Measurements from ENCODE around the gene GPC5. TPM values are rescaled to one million over a fixed set of nuclear protein-coding genes. Genes with fewer than 3 reads are reported as not detected.

GPC5 gene
- total and polyA plus RNA-seq, 2 of the 13 experiments (the other 11 are each of a cell fraction or from before 2014, with no cell fraction given), result 0.02 to 0.07 TPM

- no peaks in the 10 kb centered on the region for H3K4me1 ChIP-seq (ENCODE audit: insufficient read depth, low read length)
- no peaks in the 10 kb centered on the region for H3K27me3 ChIP-seq (ENCODE audit: control insufficient read depth in 1 of 2, insufficient read depth in 2 of 2, low read length in 2 of 2)
- TF ChIP-seq ZNF562 (CRISPR knock-in tag; IDR thresholded peaks at IDR 0.05; ENCODE audit: borderline replicate concordance), result no peak
- TF ChIP-seq KDM5B (CRISPR knock-in tag; IDR thresholded peaks at IDR 0.05; ENCODE audit: borderline replicate concordance), result no peak
- H3K27ac ChIP-seq (ENCODE audit: extremely low read length, insufficient read depth, low read length), result no peak overlapping the region
- no peak overlapping the region for H2AFZ ChIP-seq (ENCODE audit: low read length)
- intact Hi-C loops (cut with micrococcal nuclease; ENCODE audit: unreplicated experiment), result no loop called here
- no peaks in the 10 kb centered on the region for H3K36me3 ChIP-seq (replicated peaks in 1 of 2; ENCODE audit: control insufficient read depth in 1 of 2, insufficient read depth in 2 of 2, low read length in 2 of 2)
- DNase-seq (ENCODE audit: low spot score) (no peak), FAIRE-seq (no peak), ATAC-seq (no peak)
- ChIA-PET POLR2A (no interaction called here), CTCF (ENCODE audit: low intra/inter-chr PET ratio, low total read pairs) (no interaction called here)
- 6% methylated on average over 2 of the region's 2 CpGs for WGBS (ENCODE audit: low lambda C conversion rate)
- in situ Hi-C loops (cut with HindIII; ENCODE audit: extremely low pct_ligation_motif_present, low pct_unique_long_range_greater_than_20kb), result no loop called here
- H4K20me1 ChIP-seq (ENCODE audit: insufficient read depth, low read length), result no peaks in the 10 kb centered on the region
- no peak overlapping the region for H3K9ac ChIP-seq (ENCODE audit: insufficient read depth, low read depth, low read length)
- no peaks in the 10 kb centered on the region for H3K9me3 ChIP-seq (ENCODE audit: low read length)
- no peaks in the 10 kb centered on the region for H3K79me2 ChIP-seq (ENCODE audit: insufficient read depth, low read length)
- no peak overlapping the region for H3K4me3 ChIP-seq (replicated peaks in 1 of 3; ENCODE audit: insufficient read depth in 1 of 3, low read depth in 2 of 3, low read length in 3 of 3)
- H3K4me2 ChIP-seq (ENCODE audit: low read depth, low read length), result no peak overlapping the region
- no TSS peak for BruUV-seq (replicated peaks)
Measured at GRCh38 chr13:91596842-91597241, 198.4 kb downstream of the GPC5 start.

- CTCF ChIA-PET (ENCODE audit: low intra/inter-chr PET ratio, low total read pairs), result no interaction called here
- intact Hi-C loops (cut with micrococcal nuclease; ENCODE audit: unreplicated experiment), result no loop called here
- H3K4me1 ChIP-seq (ENCODE audit: insufficient read depth, low read length), result no peaks in the 10 kb centered on the region
- DNase-seq (ENCODE audit: low spot score) (no peak), ATAC-seq (no peak), FAIRE-seq (no peak)
- H3K79me2 ChIP-seq (ENCODE audit: insufficient read depth, low read length), result no peaks in the 10 kb centered on the region
- POLR2A ChIA-PET, result no interaction called here
- no peak overlapping the region for H3K4me3 ChIP-seq (replicated peaks in 1 of 3; ENCODE audit: insufficient read depth in 1 of 3, low read depth in 2 of 3, low read length in 3 of 3)
- BruUV-seq (replicated peaks), result no TSS peak
- TF ChIP-seq ZNF160 (CRISPR knock-in tag; IDR thresholded peaks at IDR 0.05) (no peak), ZNF460 (CRISPR knock-in tag; IDR thresholded peaks at IDR 0.05; ENCODE audit: borderline replicate concordance) (no peak), ZNF790 (CRISPR knock-in tag; IDR thresholded peaks at IDR 0.05; ENCODE audit: borderline replicate concordance) (no peak), DNMT3B (CRISPR knock-in tag; conservative IDR thresholded peaks at IDR 0.05) (no peak), TBX3 (IDR thresholded peaks at IDR 0.05; ENCODE audit: borderline replicate concordance) (no peak), EHMT2 (IDR thresholded peaks at IDR 0.05; ENCODE audit: borderline replicate concordance, low read depth, low read length) (no peak)
- in situ Hi-C loops (cut with HindIII; ENCODE audit: extremely low pct_ligation_motif_present, low pct_unique_long_range_greater_than_20kb), result no loop called here
- H3K9ac ChIP-seq (ENCODE audit: insufficient read depth, low read depth, low read length), result no peak overlapping the region
- H2AFZ ChIP-seq (ENCODE audit: low read length), result no peak overlapping the region
- no peaks in the 10 kb centered on the region for H4K20me1 ChIP-seq (ENCODE audit: insufficient read depth, low read length)
- no peaks in the 10 kb centered on the region for H3K9me3 ChIP-seq (ENCODE audit: low read length)
- no peaks in the 10 kb centered on the region; a peak in 1 of 5 replicates for H3K27me3 ChIP-seq (ENCODE audit: control insufficient read depth in 1 of 2, insufficient read depth in 2 of 2, low read length in 2 of 2)
- H3K4me2 ChIP-seq (ENCODE audit: low read depth, low read length), result no peak overlapping the region
- no peaks in the 10 kb centered on the region for H3K36me3 ChIP-seq (replicated peaks in 1 of 2; ENCODE audit: control insufficient read depth in 1 of 2, insufficient read depth in 2 of 2, low read length in 2 of 2)
- no peak overlapping the region for H3K27ac ChIP-seq (ENCODE audit: extremely low read length, insufficient read depth, low read length)
Measured at GRCh38 chr13:91598655-91599054, 200.2 kb downstream of the GPC5 start.

Data from HepG2 (cell line).